GM12801 (cell line): ENCODE data around the gene CYP2J2.

Experiments used
- TF ChIP-seq, protein P1 (sequence below): IDR thresholded peaks from one replicate; pipeline ENCODE4 v1.5.1; 2011; ENCODE audit warnings: control low read depth; ENCODE audit not compliant: insufficient read length; ENCODE audit errors: extremely low read depth

CYP2J2 gene

DNA sequence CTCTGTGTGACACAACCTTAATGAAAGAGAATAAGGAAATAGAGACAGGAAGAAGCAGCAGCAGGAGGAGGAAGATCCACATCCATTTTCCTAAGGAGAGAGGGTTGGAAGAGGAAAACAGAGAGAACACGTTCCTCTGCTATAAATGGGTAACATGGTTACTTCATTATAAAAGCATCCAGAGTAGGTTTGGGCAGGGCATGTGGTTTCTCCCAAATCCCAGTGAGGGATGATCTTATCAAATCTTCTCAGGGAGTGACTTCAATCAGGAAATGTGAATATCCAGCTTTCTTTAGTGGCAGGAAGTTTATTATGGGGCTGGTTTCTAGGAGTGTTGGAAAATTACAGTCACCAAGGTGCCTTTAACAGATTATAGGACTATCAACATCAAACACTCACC lies 11.1 kb downstream of the CYP2J2 start:
- TF ChIP-seq, protein P1, sequence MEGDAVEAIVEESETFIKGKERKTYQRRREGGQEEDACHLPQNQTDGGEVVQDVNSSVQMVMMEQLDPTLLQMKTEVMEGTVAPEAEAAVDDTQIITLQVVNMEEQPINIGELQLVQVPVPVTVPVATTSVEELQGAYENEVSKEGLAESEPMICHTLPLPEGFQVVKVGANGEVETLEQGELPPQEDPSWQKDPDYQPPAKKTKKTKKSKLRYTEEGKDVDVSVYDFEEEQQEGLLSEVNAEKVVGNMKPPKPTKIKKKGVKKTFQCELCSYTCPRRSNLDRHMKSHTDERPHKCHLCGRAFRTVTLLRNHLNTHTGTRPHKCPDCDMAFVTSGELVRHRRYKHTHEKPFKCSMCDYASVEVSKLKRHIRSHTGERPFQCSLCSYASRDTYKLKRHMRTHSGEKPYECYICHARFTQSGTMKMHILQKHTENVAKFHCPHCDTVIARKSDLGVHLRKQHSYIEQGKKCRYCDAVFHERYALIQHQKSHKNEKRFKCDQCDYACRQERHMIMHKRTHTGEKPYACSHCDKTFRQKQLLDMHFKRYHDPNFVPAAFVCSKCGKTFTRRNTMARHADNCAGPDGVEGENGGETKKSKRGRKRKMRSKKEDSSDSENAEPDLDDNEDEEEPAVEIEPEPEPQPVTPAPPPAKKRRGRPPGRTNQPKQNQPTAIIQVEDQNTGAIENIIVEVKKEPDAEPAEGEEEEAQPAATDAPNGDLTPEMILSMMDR, result no peak

DNA sequence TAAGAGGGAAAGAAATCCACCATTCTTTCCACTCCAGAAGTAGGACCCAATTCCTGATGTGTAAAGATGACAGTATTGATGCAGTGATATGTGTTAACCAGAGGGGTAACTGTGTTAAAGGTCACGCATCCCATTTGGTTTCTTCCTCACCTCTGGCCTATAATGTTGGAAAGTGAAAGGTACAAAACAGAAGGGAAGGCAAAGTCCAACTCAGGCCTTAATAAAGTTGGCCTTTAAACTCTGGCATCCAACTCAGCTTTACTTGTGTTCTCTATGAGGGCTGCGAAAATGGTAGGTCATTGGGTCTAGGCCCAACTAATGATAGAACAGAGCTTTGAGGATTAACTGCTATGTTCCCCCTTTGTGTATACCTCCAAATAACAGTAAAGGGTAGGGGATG lies 17.9 kb downstream of the CYP2J2 start:
- TF ChIP-seq, protein P1, result no peak

DNA sequence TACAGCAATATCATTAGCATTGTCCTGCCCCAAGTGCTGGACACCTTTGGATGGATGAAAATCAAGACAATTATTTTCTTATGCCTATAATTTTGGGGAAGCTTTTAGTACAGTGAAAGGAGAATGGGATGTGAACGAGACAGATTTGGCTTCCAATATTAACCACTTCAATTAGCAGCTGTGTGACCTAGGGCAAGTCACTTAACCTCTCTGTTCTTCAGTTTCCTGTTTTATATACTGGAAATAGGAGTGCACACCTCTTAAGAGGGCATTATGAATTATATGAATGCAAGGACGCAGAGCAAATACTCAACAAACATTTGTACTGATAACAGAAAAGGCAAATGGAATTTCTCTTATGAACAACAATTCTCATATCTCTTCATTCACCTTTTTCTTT lies 18.5 kb downstream of the CYP2J2 start:
- TF ChIP-seq, protein P1, result no peak

DNA sequence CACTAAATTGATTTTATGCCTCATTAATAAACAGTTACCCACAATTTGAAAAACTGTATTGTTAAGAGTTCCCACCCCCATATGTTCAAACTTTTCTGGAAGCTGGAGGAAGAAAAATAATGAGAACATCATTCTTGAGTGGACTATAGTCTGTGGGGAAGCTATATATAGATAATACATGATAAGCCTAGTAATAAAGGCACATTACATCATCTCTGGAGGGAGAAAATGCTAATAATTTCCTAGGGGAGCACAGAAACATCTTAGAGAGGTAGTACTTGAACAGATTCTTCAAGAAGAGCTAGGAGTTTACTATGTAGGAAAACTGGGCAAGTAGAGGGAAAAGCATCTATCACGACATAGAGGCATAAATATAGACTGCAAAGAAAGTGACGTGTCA lies 19.6 kb downstream of the CYP2J2 start:
- TF ChIP-seq, protein P1, result no peak

DNA sequence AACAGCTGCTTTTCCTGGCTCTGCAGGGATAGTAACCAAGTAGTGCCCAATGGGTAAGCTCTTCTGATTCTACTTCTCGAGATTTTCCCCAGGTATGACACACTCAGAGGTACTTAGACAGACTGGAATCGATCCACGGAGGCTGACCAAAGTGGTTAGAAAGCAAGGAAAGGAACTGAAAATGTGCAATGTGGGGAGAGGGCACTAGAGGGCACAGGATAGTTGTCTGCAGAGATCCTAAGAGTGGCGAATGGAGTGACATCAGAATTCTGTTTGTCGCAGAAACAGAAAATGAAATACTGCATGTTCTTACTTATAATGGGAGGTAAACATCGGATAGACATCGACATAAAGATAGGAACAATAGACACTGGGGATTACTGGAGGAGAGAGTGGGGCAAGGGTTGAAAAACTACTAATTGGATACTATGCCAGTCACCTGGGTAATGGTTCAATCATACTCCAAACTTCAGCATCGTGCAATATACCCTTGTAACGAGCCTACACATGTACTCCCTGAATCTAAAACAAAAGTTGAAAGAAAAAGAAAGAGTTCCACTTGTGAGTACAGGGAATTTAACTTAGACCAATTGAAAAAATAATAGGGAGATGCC lies 23.3 kb downstream of the CYP2J2 start:
- TF ChIP-seq, protein P1, result no peak

DNA sequence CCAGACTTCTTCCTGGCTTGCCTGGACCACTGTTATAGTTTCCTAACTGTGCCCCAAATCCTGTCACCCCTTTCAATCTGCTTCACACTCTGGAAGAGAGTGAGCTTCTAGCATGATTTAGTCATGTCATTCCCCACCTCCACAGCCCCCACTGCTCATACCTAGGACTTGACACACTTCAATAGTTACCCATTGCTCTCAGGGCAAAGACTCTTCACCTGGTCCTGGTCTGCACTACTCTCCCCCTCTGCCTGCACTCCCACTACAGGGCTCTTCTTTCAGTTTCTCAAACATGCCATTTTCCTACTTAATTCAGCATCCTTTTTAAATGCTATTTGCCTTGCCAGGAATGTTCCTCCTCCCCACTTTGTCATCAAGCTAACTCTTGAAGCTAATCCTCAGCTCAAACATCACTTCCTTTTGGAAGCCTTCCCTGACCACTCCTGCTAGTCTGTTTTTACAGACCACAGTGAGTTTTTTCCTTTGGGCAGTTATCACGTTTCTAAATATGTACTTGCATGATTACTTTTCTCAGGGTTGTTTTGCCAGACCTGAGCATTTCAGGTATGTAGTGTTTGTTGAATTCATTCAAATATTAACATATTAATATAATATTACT lies 24.7 kb downstream of the CYP2J2 start:
- TF ChIP-seq, protein P1, result no peak

DNA sequence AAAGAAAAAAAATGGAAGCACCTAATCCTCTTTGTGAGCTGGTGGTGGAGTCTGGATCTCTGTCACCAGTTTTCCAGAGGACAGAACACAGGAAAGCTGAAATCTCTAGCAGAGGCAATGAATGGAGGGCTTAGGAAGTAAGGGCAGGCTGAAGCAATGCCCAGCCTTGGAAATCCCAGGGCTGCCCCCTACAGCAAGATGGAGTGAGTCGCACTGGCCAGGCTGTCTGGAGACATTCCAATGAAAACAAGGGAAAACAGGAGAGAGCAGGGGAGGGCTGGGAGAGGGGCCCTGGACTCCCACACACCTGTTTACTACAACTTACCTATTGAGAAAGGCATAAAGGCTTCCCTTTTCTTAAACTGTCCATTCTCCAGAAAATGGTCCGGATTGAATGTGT lies 25.9 kb downstream of the CYP2J2 start:
- TF ChIP-seq, protein P1, result no peak
